Suprapubic skin (tissue), 3 donors: ENCODE results near the gene IL19.

Experiments used
- POLR2A ChIP-seq, 2 donors: fragments of 450-650 bp; IDR thresholded peaks; one replicate each; pipeline ENCODE4 v1.6.1; 2017; ENCODE audit warnings: antibody characterized with exemption in 2 of 2, mild to moderate bottlenecking in 2 of 2, moderate library complexity in 2 of 2
- TF ChIP-seq, protein P1 (sequence below), 2 donors: fragments of 200-600 bp in 1 of 2; fragments of 450-650 bp in 1 of 2; sonication (generic) in 1 of 2; IDR thresholded peaks; one replicate each; pipeline ENCODE4 v1.5.1; 2016 to 2019; ENCODE audit warnings: antibody characterized with exemption in 2 of 2, mild to moderate bottlenecking in 1 of 2, moderate library complexity in 1 of 2

DNA sequence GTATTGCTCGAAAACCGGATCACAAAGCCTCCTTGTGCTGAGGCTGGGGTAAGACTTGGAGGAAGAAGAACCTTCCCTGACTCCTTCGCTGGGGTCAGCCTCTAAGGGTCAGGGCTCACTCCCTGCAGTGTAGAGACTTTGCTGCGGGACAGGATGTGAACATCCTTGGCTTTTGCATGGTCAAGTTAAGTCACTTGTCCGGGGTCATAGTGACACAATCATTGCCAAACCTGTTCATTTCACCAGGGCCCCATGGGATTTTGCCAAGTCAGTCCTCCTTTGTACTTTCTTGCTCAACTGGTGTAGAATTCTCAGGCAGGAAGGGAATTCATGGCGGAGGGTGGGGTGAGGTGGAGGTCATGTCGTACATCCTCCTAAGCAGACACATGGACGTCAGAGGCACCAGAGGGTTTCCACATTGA, 26.4 kb downstream of the IL19 start:
- no peak for TF ChIP-seq POLR2A (IDR thresholded peaks at IDR 0.05)
- TF ChIP-seq, protein P1, sequence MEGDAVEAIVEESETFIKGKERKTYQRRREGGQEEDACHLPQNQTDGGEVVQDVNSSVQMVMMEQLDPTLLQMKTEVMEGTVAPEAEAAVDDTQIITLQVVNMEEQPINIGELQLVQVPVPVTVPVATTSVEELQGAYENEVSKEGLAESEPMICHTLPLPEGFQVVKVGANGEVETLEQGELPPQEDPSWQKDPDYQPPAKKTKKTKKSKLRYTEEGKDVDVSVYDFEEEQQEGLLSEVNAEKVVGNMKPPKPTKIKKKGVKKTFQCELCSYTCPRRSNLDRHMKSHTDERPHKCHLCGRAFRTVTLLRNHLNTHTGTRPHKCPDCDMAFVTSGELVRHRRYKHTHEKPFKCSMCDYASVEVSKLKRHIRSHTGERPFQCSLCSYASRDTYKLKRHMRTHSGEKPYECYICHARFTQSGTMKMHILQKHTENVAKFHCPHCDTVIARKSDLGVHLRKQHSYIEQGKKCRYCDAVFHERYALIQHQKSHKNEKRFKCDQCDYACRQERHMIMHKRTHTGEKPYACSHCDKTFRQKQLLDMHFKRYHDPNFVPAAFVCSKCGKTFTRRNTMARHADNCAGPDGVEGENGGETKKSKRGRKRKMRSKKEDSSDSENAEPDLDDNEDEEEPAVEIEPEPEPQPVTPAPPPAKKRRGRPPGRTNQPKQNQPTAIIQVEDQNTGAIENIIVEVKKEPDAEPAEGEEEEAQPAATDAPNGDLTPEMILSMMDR (IDR thresholded peaks at IDR 0.05), result no peak
